ENCODE data around the gene IPO11. TPM values are rescaled to one million over a fixed set of nuclear protein-coding genes. Genes with fewer than 3 reads are reported as not detected.

The IPO11 gene
- total and polyA plus RNA-seq, 2 of the 4 experiments (the other 2 are of a cell fraction) = 12.6 to 40.0 TPM

- H3K18ac ChIP-seq (ENCODE audit: low read depth, low read length) = no peak overlapping the region
- ATAC-seq (ENCODE audit: low read depth) (no peak), DNase-seq (no peak)
- H2AK5ac ChIP-seq (ENCODE audit: low read depth, low read length) = no peak overlapping the region
- no peak overlapping the region for H2AK9ac ChIP-seq (replicated peaks; ENCODE audit: low read depth, low read length, poor library complexity)
- no peak overlapping the region for H2BK20ac ChIP-seq (ENCODE audit: low read depth, low read length)
- CTCF ChIA-PET = no interaction called here
- no peak overlapping the region for H2AFZ ChIP-seq (replicated peaks; ENCODE audit: low read length, poor library complexity)
- no peak overlapping the region for H3K14ac ChIP-seq (replicated peaks; ENCODE audit: low read depth, low read length)
- no peaks in the 10 kb centered on the region for H3K79me1 ChIP-seq (ENCODE audit: low read depth in 1 of 2, low read length in 2 of 2)
- 100% methylated on average over 1 of the region's 4 CpGs; no CpG with 5 or more reads in 1 of the 2 experiments for WGBS, 2 experiments (ENCODE audit: extremely low coverage in 2 of 2, insufficient read length in 1 of 2)
- H3K9me3 ChIP-seq (ENCODE audit: control insufficient read depth, insufficient read depth, low read length) = no peaks in the 10 kb centered on the region
- H4K91ac ChIP-seq (ENCODE audit: insufficient read depth, low read depth, low read length) = no peak overlapping the region
- no peak overlapping the region for H3K4me2 ChIP-seq (ENCODE audit: low read depth, low read length)
- POLR2A ChIA-PET (ENCODE audit: unreplicated experiment) = no interaction called here
- no peaks in the 10 kb centered on the region for H3K4me1 ChIP-seq (ENCODE audit: control insufficient read depth, insufficient read depth, low read length)
- no peak overlapping the region for H3K4me3 ChIP-seq (ENCODE audit: insufficient read depth, low read depth, low read length)
- no peak overlapping the region for H3K27ac ChIP-seq (ENCODE audit: insufficient read depth, low read length)
- BruUV-seq (replicated peaks) = no TSS peak
- H3K9ac ChIP-seq (ENCODE audit: low read depth, low read length) = no peak overlapping the region
- H3K27me3 ChIP-seq (ENCODE audit: control insufficient read depth, insufficient read depth, low read length) = no peaks in the 10 kb centered on the region
- in situ Hi-C loops (cut with MboI; ENCODE audit: low sequenced_read_pairs) = no loop called here
- no peaks in the 10 kb centered on the region for H4K20me1 ChIP-seq (ENCODE audit: insufficient read depth, low read length)
- H2BK120ac ChIP-seq (ENCODE audit: low read depth, low read length) = no peak overlapping the region
- intact Hi-C loops (cut with micrococcal nuclease) = no loop called here
- no peak overlapping the region for H4K5ac ChIP-seq (ENCODE audit: low read depth, low read length)
- no peak for TF ChIP-seq SMC3 (IDR thresholded peaks at IDR 0.05; ENCODE audit: low read depth, low read length)
- peak; percentile 69 for TF ChIP-seq CEBPB (IDR thresholded peaks at IDR 0.05; ENCODE audit: low read depth, low read length)
- no peaks in the 10 kb centered on the region for H3K9me1 ChIP-seq (ENCODE audit: insufficient read depth, low read length)
- H2BK15ac ChIP-seq (ENCODE audit: low read depth, low read length) = no peak overlapping the region
- peaks cover 28% of the 10 kb centered on the region for H3K36me3 ChIP-seq (ENCODE audit: control insufficient read depth, insufficient read depth, low read length)
- H3K56ac ChIP-seq (ENCODE audit: extremely low read depth, insufficient read depth, low read length) = no peak overlapping the region
- no peak overlapping the region for H4K8ac ChIP-seq (ENCODE audit: low read depth in 2 of 2, low read length in 2 of 2)
- H2BK5ac ChIP-seq (ENCODE audit: low read depth, low read length, poor library complexity, severe bottlenecking) = no peak overlapping the region
- H3K4ac ChIP-seq (ENCODE audit: low read depth, low read length) = no peak overlapping the region
- H3K23ac ChIP-seq (ENCODE audit: low read depth, low read length) = no peak overlapping the region
- dilution Hi-C loops (cut with HindIII; ENCODE audit: low sequenced_read_pairs, unreplicated experiment) = no loop called here
Observed at GRCh38 chr5:62385131-62385530, 27.4 kb upstream of the IPO11 start.

Measured in IMR-90 (cell line).